NCI-H2196 treated with DMSO at 0.1 percent for 48 hours (cell line): Measurements from ENCODE around the gene H6PD.

Experiments
- DNase-seq: peaks from one replicate; lab custom pipeline; 2025; ENCODE audit not compliant: unreplicated experiment; lab: John Stamatoyannopoulos, UW

The H6PD gene

DNA sequence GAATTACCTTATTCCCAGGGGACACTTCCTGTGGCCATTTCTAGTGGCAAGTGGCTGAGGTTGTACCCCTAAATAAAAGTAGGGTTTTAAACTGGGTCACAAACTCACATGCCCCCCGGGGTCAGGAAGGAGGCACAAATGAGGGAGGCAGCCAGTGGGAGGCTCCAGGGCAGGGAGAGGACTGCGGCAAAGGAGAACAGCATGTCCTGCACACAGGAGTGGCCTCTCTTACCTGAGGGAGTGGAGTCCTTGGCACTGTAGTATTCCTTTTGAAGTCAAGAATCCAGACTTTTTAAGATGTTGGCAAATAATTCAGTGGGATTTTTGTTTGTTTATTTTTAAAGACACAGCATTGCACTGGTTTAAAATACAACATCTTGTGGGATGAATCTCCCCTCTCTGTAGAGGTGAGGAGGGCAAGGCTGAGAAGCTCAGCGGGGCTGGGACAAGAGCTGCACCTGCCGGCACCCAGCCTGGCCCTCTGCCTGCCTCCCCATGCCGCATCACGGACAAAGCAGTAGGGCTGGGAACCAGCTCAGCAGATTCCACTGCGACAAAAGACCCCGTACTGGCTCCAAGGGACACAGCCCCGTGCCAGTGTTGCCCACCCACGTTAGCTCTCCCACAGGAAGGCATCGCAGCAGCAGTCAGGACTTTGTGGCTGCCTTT lies 80.3 kb downstream of the H6PD start:
- DNase-seq = no peak

DNA sequence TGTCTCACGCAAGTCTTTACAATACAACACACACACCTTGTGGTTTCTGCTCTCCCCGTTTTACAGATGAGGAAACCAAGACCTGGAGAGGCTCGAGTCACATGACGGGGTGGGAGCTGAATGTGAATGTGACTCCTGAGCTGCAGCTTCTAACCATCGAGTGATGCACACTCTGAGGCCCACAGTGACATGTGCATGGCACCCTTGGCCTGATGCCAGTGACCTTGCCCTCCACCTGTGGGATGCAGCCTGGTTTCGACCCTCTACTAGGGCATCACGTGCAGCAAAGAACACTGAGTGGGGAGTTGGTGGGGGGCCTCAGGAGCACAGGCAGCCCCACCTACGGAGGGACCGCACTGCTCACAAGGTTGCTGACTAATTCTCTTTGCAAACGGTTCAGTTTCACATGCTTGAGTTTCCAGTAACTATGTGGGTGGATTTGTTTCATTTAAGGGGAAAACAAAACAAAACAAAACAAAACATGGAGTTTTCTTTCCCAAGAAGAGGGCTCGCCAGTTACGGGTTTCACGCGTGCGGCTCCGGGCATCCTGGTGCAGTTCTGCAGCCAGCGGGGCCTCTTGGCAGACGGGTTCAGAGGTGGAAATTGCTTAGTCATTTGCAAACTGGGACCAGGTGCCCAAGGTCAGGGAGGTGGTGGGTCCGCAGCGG lies 81.0 kb downstream of the H6PD start:
- DNase-seq = no peak

DNA sequence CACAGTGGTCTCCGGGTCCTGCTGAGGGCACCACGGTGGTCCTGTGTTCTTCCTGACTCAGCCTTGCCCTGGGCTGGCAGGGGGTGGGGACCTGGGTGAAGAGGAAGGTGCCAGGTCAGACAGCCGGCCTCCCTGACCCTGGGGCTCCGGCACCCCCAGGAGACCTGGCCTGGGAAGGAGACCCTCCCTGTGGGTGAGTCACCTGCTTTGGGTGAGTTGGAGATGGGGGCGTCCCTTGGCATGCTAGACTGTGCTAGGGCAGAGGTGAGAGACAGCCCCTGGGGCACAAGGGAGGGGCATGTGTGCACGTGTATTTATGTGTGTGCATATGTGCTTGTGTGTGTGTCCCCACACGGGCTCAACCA lies 81.5 kb downstream of the H6PD start:
- DNase-seq = no peak

GRCh38 chr1:9316512-9316911 lies 81.9 kb downstream of the H6PD start:
- no peak for DNase-seq

- no peak for DNase-seq
Measured at GRCh38 chr1:9317072-9317471, 82.5 kb downstream of the H6PD start.

DNA sequence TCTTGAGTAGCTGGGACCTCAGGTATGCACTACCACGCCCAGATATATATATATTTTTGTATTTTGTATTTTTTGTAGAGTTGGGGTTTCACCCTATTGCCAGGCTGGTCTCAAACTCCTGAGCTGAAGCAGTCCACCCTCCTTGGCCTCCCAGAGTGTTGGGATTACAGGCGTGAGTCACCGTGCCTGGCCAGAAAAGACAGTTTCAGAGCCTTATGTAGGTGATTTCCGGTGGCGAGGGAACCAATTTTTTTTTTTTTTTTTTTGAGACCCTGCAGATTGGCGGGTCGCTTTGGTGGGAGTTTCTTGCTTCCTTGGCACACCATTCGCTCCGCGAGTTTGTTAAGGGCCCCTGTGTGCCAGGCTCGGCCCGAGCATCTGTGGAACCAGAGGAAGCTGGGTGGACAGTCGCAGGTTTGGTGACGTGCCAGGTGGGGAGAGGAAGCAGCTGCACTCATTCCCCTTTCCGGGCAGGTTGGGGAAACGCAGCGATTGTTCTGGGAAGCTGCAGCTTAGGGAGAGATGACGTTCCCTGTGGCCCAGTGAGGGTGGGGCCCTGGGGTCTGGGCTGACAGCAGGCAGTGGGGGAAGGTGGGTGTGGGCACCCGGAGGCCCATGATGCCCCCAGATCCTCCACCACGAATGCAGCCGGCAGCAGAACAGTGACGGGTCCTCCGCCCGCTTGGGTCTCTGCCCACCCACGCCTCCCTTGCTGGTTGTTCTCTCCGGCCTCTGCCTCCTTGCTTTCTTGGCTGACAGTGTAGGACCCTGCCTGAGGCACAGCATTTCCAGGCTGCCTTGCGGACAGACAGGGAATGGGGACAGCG lies 83.2 kb downstream of the H6PD start:
- DNase-seq = no peak

GRCh38 chr1:9319208-9319788 lies 84.7 kb downstream of the H6PD start:
- DNase-seq = no peak

DNA sequence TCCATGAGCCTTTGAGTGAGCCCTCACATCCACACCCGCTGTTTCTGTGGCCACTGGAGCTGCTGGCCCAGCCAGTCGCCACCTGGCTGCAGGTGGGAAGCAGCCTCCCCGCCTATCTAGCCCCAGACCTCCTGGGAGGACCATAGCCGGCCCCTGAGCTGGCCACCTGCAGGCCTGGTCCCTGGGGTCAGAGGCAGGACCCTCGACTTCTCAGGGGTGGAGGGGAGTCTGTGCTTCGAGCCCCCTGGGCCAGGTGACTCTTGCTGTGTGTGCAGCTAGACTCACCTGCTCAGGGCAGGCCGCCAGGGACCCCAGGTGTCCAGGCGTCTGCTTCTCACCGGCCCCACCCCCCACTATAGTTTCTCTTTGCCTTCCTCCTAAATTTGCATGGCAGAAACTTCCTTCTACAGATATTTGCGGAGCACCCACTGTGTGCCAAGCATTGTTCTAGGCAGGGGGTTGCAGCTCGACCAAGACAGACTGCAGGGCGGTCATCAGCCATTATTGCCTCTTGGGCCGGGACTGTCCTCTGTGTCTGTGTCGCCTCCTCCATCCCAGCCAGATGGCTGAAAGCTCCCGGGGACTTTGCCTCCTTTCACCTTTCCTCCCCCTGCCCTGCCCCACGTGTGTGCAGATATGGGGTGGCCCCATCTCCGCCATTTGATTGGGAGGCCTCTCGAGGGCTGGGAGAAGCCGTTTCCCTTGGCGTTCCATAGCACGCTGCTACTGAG lies 85.4 kb downstream of the H6PD start:
- no peak for DNase-seq
